Measurements from ENCODE around the gene MICALL2.
A peak's percentile ranks its signal among the peaks of the same experiment; 100 is the strongest.

Gene MICALL2

DNA sequence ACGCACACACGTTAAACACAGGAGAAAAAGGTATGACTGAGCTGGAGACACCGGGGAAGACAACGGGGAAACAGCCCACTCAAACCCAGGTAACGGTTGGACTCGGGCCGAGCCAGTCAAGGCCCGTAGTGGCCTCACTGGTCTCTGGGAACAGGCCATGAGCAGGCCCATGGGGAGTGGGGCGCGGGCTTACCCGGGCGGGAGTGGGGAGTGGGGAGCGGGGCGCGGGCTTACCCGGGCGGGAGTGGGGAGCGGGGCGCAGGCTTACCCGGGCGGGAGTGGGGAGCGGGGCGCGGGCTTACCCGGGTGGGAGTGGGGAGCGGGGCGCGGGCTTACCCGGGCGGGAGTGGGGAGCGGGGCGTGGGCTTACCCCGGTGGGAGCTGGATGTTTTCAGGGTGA is 33.4 kb upstream of the MICALL2 start:
- no peak for DNase-seq

DNA sequence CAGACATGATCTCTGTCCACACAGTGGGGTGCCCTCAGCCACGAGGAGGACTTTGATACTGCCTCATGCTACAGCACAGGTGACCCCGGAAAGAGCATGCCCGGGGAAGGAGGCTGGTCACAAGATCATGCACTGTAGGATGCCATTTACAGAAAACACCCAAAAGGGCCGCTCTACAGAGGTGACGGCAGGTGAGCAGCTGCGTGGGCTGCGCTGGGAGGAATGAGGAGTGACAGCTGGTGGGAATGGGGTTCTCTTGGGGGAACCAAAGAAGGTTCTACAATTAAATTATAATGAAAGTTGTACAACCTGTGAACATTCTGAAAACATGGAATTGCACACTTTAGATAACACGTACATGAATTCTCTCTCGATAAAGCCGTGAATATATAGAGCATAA is 33.0 kb upstream of the MICALL2 start:
- DNase-seq = no peak

GRCh38 chr7:1490837-1491236 is 31.6 kb upstream of the MICALL2 start:
- DNase-seq = no peak

GRCh38 chr7:1489336-1489735 is 30.1 kb upstream of the MICALL2 start:
- DNase-seq = no peak

DNA sequence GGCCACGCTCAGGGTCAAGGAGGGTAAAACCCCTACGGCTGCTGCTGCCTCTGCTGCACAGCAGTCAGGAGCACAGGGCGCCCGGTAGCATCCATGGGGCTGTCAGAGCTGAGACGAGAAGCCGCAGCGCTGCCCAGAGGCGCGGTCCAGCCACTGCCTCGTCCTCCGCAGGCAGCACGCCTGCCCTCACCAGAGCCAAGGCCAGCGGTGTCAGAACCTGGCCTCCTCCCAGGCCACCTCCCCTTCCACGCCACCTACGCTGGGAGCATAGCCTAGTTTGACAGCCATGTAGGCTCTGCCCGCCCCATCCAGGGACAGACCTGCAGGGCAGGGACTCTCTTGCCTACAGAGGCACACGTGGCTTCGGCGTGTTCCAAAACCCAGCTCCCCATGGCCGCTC is 28.7 kb upstream of the MICALL2 start:
- no peak for DNase-seq

GRCh38 chr7:1487466-1487865 is 28.2 kb upstream of the MICALL2 start:
- no peak for DNase-seq

DNA sequence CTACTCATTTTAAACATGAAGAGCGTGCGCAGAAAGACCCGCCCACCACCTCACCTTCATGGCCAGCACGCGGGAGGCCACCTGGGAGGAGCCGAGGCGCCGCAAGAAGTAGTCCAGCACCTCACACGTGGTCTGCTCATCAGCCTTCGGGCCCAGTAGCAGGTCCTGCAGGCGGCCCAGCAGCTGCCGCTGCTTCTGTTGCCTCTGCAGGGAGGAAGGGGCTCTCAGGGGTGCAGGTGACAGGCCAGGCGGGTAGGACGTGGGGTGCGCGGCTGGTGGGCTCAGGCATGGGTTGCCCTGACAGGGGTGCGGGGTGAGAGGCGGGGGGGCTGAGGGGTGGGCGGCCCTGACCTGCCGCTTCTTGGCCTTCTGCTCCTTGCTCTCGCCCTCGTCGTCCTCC is 27.3 kb upstream of the MICALL2 start:
- DNase-seq = no peak

GRCh38 chr7:1485156-1485555 is 25.9 kb upstream of the MICALL2 start:
- DNase-seq = no peak

GRCh38 chr7:1484569-1484968 is 25.3 kb upstream of the MICALL2 start:
- no peak for DNase-seq

GRCh38 chr7:1483536-1484505 is 24.6 kb upstream of the MICALL2 start:
- DNase-seq = no peak

DNA sequence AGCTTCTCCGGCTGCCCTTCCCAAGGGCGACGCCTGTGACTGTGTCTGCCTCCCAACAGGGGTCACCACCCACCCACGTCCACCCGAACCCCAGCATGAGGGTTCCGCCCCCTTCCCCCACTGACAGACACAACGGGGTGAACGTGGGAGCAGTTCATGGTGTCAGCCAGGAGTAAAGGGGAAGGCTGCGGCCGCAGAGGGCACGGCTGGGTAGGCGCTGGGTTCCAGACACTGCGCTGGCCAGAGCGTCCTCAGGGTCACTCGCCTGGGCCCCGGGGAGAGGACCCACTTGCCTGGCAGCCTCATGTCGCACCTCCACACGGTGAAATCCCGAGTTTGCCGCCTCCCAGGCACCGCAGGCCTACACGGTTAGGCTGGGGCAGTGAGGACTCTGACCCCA is 23.8 kb upstream of the MICALL2 start:
- no peak for DNase-seq

DNA sequence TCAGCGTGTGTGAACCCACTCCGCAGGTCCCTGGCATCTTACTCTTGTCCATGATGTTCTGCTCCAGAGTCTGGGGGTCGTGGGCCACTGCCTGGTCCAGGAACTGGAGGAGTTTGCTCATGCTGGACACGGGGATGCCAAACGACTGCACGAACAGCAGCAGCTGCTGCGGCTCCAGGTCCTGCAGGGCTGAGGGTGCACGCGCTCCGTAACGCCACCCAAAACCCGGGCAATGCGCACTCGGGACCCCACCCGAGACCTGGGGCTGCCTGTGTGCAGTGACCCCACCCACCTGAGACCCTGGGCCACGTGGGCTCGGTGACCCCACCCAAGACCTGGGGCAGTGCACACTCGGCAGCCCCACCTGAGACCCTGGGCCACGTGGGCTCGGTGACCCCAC is 22.0 kb upstream of the MICALL2 start:
- DNase-seq = no peak

- DNase-seq = no peak
Observed at GRCh38 chr7:1480670-1481069, 21.4 kb upstream of the MICALL2 start.

GRCh38 chr7:1479287-1479686 is 20.0 kb upstream of the MICALL2 start:
- no peak for DNase-seq

GRCh38 chr7:1478480-1478879 is 19.2 kb upstream of the MICALL2 start:
- no peak for DNase-seq

- DNase-seq = no peak
Observed at GRCh38 chr7:1476859-1477258, 17.6 kb upstream of the MICALL2 start.

- DNase-seq = no peak
Observed at GRCh38 chr7:1475991-1476390, 16.7 kb upstream of the MICALL2 start.

DNA sequence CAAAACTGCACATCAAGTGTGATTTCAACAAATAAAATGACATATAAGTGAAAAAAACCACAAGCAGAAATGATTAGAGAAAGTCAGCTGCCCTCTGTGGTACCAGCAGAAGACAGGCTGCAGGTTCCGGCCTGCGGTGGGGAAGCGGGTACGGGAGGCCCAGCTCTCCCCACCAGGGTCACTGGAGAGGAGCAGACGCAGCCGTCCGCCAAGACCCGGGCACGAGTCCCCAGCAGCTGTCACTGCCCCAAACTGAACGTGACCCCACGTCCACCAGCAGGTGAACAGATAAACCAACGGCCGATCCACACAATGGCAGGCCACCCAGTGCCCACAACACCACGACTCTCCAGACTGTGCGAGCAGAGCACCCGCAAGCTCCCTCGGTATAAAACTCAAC is 16.1 kb upstream of the MICALL2 start:
- no peak for DNase-seq

DNA sequence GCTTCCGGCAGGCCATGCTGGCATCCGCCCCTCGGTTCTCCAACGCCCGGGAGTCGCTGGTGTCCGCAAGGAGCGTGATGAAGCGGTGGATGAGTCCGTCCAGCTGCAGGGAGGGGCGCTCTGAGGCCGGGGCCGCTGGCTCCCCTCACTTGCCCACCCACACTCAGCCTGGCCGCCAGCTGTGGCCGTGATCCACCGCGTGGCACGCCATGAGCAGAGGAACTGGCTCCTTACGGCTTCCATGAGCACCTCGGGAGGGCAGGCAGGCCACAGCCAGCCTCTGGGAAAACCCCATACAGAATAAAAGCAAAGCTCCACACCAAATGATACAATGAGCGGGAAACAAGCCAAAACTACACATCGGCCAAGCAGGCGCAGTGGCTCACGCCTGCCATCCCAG is 15.5 kb upstream of the MICALL2 start:
- DNase-seq = no peak

- peak; percentile 94 for DNase-seq
Observed at GRCh38 chr7:1473864-1474512, 14.7 kb upstream of the MICALL2 start.

GRCh38 chr7:1470901-1471300 is 11.6 kb upstream of the MICALL2 start:
- no peak for DNase-seq

DNA sequence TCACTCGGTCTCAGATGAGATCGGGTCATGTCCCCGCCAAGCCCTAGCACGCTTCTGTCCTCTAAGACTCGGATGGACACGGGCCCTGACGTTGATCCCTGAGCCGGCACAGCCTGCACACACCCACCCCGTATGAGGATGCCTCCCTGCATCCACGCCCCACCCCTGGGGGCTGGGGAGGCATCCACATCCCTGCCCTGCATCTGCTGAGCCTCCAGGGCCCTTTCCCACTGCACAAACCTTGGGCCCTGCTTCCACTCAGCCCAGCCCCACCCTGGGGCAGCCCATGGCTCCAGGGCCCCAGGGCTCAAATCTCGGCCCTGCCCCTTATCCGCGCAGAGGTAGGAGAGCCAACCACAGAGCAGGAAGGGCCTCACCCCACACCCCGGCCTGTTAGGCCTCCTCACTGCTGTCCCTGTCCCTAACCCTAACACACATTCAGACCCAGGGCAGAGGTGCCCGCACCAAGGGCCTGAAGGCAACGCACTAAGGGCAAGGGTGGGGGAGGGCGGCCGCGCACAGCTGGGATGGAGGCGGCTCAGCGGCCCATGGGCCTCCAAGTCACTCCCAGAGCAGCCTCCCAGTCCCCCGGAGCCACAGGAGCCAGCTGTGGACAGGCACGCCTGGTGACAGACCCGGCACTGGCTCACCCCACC is 9.5 kb upstream of the MICALL2 start:
- no peak for DNase-seq

DNA sequence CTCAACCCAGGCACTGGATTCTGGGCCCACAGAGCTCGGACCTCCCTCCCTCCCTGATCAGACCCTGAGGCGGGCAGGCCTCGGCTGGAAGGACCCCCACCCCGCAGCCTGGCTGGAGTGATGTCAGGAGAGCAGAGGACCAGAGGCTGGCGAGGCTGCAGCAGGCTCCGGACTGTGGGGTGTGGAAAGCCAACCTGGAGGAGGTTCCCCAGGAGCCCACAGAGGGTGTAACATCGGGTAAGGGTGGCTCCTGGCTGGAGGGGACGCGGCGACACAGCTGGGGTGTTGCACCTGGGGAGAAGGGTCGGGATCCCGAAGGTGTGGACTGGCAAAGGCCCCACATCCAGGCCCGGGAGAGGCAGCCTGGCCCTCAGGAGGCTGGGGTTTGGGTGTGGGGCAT is 8.9 kb upstream of the MICALL2 start:
- no peak for DNase-seq

Data from eye (tissue), 1 donor.